HG03439 (cell line): Measurements from ENCODE around the gene ZNF648.
"Not testable (repeated sequence)": the region's sequence is repeated elsewhere in the genome, so short reads cannot be mapped to it uniquely, and the experiment has no call there.

Experiments
- ATAC-seq: cut with Tn5 transposase; IDR thresholded peaks from one replicate; pipeline ENCODE4 v1.9.1; 2021; ENCODE audit warnings: mild to moderate bottlenecking, moderate library complexity; ENCODE audit not compliant: unreplicated experiment

The ZNF648 gene

DNA sequence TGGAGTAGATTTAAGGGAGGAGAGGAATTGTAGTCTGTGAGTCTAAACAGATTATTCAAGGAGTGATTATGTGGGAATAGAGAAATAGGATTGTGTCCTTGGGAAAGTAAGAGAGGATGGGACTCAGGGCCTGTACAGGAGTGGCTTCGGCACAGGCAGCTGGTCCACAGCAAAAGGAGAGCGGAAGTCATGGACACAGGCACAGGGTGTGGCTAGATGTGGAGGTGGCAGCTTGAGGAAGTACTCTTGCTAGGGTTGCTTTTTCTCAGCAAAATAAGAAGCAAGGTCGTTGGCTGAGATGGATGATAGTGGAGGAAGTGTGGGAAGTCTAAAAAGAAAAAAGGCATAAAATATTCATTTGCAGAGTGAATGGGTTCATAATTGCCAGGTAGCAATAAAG lies 18.5 kb upstream of the ZNF648 start:
- no peak for ATAC-seq

DNA sequence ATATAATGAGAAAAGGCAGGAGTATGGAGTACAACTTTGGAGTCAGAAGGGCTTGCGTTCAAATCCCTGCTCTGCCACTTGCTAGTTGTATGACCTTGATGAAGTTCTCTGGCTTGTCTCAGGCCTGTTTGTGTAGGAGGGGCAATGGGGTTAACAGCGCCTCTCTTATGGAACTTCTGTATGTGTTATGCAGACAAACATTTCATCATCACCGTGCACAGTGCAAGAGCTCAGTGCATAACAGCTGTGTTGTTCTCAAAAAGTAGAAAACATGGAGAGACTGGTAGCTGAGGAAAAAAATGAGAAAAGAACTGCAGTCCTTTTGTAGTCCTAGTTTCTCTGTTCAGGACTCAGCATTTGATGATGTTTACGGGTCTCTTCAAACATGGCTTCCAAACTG lies 10.4 kb upstream of the ZNF648 start:
- ATAC-seq, result no peak

DNA sequence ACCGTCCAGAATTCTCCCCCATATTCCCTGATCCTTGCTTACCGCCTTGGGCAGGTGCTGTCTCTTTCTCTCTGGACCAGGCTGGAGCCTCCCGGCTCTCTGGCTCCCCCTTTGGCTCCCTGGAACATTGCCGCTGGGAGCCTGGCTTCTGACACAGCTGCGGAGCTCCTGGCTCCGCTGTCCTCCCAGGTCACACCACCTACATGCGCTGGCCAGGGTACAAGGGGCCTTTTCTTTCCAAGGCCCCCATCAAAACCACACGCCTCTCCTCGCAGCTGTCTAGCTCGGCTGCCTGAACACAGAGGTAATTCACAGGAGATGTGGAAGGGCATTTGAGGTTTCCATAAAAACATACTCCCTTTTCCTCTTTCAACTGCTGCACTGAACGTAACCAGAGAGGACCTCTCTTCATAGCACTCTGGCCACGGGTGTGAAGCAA lies 7.5 kb upstream of the ZNF648 start:
- no peak for ATAC-seq

DNA sequence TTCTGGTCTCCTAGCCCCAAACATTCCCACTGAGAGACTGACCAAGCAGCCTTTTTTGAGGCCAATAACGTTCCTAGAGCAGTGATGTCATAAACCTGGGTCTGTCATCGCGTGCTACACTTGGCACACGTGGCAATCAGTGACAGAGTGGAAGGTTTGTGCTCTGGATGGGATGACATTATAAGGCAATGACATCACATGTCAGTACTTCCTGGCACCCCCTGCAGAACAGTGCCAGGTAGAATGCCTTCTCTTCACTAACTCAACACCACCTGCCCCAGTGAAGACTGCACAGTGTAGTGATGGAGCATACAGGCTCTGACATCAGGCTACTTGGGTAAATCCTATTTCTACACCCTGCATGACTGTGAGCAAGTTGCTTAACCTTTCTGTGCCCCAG lies 5.4 kb upstream of the ZNF648 start:
- no peak for ATAC-seq

DNA sequence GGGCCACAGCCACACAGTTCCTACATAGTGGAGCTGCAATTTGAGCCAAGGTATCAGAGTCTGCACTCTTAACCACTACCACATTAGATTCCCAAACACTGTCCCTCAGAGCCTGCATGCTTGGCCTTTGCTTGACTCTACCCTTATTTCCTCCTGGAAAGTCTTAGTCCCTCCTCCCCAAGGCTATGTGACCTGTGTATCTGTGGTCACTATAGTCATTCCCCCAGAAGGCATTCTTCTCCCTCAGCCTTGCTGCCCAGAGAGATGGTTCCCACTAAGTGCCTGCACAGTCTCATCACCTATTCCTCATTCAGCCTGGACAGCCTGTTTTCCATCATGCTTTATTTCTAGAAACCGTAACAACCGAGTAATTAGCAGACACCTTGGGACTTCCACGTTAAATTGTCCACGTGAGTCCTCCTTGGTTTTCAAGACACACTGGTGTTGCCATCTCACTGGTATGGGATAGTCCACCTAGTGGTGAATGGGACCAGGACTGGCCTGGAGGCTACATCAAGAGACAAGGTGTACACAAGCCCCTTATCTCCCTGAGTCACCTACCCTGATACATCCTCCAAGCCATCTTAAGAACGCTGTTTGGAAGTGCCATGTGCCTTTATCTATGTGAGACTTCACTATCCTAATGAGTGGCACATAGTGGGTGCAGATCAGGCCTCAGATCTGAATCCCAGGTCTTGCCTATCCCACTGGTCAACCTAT lies 3.8 kb upstream of the ZNF648 start:
- no peak for ATAC-seq

DNA sequence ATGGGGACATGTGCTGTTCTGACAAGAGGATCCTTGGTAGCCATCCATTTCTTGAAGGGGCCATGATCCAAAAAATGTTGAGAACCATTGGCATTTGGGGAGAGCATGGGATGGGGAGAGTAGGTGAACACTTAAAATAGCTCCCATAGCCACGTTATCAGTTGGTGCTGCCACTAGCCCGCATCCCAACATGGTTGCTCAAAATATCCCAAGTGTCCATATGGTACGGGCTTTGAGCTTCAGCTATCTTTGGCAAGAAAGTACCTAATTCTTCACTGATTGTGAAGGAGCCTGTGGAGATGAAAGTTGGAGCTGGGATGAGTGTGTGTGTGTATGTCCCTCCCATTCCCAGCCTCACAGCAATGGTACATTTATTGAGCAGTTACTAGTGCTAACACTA lies 3.1 kb upstream of the ZNF648 start:
- no peak for ATAC-seq

DNA sequence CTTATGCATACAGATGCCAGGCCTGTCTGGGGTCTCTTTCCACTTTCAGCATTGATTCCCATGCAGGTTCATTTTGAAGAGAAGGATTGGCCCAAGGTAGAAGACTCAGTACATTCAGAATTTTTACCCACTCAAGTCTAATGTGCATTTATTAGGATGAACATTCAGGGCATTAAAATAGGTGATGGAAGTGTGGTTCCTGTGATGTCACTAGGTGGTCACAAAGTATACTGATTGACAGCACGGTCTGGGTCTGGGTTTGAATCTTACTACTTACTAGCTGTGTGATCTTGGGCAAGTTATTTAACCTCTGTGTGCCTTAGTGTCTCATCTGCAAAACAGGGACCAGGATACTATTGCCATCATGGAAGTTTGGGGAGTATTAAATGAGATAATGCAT lies 711 bp upstream of the ZNF648 start:
- ATAC-seq, result no peak

DNA sequence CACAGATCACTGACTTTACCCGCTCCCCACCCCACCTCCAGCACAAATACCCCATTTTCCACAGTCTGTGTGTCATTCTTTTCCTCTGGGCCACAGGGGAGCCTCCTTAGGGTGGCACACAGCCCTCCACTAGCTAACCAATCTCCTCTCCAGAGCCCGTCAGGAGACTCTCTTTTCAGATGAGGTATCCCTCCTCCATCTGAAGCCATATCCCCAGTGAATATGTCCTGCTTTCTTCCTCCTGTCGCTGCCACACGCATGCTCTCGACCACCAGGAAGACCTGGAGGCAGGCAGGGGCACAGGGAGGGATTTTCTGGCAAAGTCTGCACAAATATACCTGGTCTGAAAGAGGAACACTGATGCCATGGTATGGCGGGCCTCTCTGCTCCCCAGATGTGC lies 635 bp downstream of the ZNF648 start:
- ATAC-seq, result no peak

DNA sequence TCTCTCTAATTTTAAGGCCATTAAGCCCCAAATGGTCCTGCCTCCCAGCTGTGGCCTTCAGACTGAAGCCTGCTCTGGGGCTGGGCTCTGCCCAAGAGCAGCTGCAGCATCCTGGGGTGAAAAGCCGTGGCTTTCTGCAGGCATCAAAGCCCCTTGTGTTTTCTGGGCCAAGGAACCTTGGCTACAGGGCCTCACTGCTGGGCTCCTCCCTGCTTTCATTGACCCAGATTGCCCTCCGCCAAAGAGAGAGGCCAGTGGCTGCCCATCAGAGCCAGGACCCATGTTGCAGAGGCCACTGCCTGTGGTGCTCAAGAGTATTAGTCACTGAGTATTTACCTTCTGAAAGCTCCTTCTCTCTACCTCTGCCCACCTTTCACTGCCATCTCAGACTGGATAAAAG lies 1.6 kb downstream of the ZNF648 start:
- ATAC-seq, result no peak

DNA sequence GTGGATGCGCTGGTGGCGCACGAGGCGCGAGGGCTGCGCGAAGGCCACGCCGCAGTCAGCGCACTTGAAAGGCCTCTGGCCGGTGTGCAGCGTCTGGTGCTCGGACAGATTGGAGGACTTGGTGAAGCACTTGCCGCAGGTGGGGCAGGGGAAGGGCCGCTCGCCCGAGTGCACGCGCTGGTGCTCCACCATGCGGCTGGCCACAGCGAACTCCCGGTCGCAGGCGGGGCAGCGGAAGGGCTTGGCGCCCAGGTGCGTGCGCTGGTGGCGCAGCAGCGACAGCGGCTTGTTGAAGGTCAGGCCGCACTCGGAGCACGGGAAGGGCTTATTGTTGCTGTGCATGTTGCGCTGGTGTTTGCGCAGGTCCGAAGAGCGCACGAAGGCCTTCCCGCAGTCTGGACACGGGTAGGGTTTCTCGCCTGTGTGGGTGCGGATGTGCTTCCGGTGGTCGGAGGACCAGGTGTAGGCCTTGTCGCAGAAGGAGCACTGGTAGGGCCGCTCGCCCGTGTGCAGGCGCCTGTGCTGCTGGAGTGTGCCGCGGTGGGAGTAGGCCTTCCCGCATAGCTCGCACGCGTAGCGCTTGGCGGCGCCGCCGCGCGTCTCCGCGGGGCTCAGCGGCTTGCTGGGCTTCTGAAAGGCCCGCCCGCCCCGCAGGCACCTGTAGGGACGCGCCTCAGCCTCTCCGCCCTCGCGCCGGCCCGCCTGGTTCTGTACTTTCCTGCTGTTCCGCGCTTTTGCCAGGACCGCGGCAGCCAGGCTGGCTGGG lies 4.7 kb downstream of the ZNF648 start:
- ATAC-seq, result no peak

DNA sequence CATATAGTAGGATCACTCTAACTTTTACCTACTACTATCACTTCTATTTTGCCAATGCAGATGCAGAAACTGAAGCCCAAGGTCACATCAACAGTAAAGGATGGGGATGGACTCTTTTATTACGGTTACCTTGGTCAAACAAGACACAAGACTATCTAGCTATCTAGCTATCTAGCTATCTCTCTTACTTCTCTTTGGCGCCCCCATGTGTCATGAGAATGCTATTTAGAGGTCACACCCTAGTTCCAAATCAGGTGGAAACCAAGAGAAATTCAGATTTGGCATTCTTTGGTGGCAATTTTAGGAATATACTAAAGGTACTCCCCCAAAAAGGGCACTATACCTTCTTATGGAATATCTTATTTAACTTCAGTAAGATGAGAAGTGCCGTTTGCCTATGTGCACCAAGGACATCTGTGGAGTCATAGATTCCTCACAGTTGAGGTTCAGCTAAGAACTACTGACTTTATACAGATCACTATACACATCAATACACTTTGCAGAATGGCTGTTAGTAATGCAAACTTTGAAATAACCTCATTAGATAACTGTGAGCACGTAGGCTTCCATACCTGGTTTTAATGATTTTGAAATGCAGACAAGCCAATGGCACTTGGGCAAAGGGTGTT lies 6.7 kb downstream of the ZNF648 start:
- no peak for ATAC-seq

DNA sequence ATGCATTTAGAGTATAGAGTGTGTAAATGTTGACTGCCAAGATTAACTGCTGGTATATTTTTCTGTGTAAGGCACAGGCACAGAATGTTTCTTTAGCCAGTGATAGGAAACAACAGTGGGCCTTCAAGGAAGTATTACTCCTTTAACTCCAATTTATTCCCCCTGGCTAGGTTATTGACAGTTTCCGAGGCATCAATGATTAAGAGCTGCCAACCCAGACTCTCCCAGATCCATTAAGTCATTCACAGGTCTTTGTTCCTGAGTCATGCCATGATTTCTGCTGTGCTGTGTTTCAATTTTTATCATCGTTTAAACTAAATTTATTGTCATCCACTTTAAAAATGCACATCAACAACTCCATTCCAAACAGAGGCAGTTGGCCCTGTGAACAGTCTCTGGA lies 9.2 kb downstream of the ZNF648 start:
- ATAC-seq, result no peak

DNA sequence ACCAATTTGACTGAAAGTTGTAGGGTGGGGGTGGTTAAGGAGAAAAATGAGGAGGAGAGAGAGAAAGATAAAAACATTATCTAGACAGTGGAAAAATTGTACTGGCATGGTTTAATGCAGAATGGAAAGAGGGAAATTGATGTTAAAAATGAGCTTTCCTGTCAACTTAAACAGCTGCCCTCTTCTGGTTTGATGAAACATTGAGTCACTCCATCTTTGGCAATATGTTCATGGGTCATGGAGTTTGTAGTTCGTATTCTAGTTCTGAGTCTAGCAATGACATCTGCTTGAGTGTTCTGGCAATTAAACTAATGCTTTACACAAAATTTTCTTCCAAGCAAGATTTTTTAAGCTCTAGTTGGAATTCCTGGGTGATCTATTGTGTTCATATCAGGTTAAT lies 9.6 kb downstream of the ZNF648 start:
- no peak for ATAC-seq

DNA sequence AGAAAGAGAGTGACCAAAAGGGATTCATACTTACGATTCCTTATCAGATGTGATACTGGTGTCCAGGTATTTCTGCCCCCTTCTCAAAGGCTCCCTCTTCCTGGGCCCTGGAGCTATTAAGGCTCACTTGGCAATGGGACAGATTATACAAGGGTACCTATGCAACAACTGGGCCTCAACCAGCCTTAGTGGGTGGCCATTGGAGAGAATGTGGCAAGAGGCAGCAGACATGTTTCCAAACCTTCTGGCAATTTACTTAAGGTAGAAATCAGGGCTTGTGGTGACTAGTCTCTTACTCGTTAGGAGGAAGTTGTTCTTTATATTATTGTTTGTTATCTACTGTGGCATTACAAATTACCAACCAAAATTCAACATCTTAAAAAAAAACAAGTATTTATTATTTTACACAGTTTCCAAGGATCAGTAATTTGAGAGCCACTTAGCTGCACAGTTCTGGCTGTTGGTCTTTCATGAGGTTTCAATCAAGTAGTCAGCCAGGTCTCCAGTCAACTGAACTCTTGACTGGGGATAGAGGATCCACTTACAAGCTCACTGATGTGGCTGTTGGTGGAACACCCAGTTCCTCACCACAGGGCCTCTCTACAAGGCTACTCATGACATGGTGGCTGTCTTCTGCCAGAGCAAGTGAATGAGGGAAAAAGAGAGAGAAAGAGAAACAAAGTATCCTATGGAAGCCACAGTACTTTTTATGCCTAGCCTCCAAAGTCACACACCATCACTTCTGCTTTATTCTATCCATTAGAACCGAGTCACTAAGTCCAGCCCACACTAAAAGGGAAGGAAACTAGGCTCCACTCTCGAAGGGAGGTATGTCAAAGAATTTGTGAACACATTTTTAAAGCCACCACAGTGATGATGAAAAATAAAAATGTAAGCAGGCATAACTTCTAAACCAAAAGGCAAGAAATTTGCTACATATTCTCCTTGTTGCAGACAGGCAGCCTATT lies 10.7 kb downstream of the ZNF648 start:
- no peak for ATAC-seq

DNA sequence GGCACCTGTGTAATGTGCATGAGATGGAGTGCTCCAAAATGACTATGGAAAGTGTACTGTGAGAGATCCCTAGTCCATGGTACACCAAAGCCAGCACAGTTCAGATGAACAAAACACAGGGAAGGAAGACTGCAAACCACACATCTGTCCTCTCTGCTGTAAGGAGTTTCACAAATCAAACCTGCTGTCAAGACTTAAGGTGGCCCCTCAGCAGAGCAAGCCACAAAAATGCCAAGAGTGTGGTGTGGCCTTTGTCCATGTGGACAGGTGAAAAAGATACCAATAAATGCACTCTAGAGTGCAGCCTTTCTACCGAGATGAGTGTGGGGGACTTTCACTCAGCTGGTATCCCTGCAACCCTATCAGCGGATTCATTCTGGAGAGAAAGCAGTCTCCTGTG lies 12.9 kb downstream of the ZNF648 start:
- no peak for ATAC-seq

DNA sequence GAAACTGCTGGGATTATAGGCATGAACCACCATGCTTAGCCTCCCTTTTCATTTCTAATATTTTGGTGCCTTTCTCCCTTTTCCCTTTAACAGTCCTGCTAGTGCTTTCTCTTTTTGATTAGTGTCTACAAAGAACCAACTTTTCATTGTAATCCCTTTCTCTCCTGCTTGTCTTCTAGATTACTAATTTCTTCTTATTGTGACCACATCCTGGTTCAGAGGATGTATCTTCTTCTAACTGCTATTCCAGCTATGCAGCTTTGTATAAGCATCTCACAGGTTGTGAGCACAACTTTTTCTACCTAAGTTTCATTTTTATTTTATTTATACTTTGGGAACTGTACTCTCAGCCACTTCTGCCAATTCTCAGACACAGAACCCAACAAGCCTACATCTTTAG lies 14.7 kb downstream of the ZNF648 start:
- no peak for ATAC-seq

DNA sequence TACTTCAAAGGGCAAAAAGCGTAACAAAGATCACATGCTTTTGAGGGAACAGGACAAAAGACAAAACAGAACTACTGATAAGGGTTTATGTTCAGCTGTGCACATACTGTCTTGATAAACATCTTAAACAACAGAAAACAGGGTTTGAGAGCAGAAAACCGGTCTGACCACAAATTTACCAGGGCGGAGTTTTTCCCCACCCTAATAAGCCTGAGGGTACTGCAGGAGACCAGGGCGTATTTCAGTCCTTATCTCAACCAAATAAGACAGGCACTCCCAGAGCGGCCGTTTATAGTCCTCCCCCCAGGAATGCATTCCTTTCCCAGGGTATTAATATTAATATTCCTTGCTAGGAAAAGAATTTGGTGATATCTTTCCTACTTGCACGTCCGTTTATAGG lies 16.0 kb downstream of the ZNF648 start:
- ATAC-seq, result not testable (repeated sequence)

DNA sequence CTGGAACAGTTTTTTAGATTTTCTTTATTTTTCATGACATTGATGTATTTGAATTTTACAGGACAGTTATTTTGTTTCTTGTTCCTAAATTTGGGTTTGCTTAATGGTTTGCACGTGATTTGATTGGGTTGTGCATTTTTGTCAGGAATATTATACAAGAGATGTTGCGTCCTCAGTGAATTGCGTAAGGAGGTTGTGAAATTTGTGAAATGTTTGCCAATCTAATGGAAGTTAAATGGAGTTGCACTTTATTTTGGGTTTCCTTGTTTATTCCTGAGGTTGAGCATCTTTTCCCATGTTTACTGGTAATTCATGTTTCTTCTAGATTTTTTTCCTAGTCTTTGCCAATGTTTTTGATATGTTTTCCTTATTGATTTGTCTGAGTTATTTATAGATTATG lies 19.9 kb downstream of the ZNF648 start:
- no peak for ATAC-seq

DNA sequence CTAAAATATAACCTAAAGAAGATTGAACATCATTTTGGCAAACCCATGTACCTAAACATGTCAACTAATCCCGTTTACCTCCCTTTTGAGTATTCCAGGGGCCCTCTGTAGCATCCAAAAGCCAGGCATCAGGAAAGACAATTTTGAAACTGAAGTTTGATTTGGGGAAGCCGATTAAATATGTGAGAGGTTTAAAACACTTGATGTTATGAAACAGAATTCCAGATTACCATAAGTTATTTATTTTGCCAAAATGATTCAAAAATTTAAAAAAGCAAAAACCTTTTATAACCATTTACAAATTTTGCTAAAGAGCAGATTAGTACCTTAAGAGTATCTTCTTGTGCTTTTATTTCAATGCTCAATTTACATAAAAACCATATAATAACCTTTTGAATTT lies 23.3 kb downstream of the ZNF648 start:
- ATAC-seq, result no peak

DNA sequence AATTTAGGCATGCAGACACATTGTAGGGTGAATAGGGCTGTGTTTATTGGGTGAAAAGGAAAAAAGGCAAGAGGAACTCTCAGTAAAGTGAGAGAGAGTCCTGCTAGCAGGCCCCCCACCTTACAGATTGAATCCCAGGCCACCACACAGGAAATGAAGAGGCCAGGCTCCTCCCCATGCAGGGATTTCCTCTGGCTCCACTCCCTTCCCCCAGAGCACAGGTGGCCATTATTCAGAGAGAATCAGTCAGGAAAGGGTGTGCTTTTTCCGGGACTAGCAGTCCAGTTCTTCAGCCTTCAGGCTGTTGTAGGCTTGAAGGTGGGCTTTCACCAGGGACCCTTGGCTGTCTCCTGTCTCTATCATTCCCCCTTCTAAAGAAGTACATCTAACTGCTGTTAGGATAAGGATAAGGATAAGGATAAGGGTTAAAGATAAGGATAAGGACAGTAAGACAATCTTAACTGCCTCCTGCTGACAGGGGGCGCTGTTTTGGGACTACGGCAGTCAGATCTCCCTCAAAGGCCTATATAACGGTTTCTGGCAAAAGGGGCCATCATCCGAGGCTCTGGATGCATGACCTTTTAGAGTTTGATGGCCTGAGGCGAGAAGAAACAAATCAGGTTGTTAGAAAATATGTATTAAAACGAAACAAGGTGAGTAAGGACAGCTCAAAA lies 26.3 kb downstream of the ZNF648 start:
- no peak for ATAC-seq
